ENCODE results near the gene CD24. TPM values are rescaled to one million over a fixed set of nuclear protein-coding genes. Genes with fewer than 3 reads are reported as not detected.

Gene CD24
- total and polyA plus RNA-seq, 2 donors (not counting 1 experiment from before 2014, with no cell fraction given) = 0.17 to 0.69 TPM

DNA sequence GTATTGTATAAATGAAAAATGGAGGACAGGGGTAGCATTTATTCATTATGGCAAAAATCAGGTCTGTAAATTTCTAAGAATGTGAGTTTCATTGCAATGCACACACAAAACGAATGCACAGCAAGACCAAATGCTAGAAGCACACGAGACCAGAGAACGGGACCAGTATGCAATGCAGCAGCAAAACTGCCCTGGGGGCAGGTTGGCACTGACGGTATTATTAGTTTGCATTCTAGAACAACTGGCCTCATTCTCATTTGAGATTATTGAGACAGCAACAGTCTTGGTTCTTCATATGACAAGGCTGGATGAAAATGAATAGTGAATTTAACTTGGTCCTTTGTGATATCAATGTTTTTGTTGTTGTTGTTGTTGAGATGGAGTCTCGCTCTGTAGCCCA lies 44.5 kb upstream of the CD24 start:
- H4K20me1 ChIP-seq (ENCODE audit: control insufficient read depth, extremely low read depth, insufficient read depth, low read length) = no peaks in the 10 kb centered on the region
- H3K9ac ChIP-seq (ENCODE audit: insufficient read depth, low read length) = no peak overlapping the region
- DNase-seq (ENCODE audit: low read depth in 2 of 2) = no peak

DNA sequence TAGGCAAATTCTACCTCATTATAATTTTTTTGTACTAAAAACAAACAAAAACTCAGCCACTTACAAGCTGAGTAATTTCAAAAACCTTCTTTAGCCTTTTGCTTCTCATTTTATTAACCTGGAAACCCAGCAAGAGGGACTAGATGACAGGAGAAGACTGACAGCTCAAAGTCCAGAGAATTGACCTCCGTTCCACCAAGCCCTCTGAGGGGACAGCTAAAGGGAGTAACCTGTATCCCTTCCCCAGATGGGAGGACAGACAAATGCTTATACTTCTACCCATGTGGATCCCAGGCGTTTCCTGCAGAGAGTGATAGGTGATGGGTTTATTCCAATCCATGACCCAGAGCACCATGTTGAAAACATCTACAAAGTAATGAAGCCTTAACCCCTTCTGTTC lies 35.0 kb upstream of the CD24 start:
- no peaks in the 10 kb centered on the region for H3K79me2 ChIP-seq (ENCODE audit: control insufficient read depth, insufficient read depth, low read length)
- peaks cover 2% of the 10 kb centered on the region for H3K27me3 ChIP-seq (ENCODE audit: control insufficient read depth, insufficient read depth, low read length)
- H3K9ac ChIP-seq (ENCODE audit: insufficient read depth, low read length) = no peak overlapping the region
- H3K4me1 ChIP-seq (ENCODE audit: control insufficient read depth, extremely low read depth, insufficient read depth, low read length) = no peaks in the 10 kb centered on the region
- H2AFZ ChIP-seq (ENCODE audit: low read length) = no peak overlapping the region
- H3K4me2 ChIP-seq (ENCODE audit: extremely low read depth, insufficient read depth, low read length) = no peak overlapping the region
- H3K36me3 ChIP-seq (ENCODE audit: control insufficient read depth, insufficient read depth, low read length) = no peaks in the 10 kb centered on the region
- no peak overlapping the region for H3K4me3 ChIP-seq (replicated peaks in 1 of 4; ENCODE audit: control extremely low read depth in 1 of 4, insufficient read depth in 1 of 4, low read depth in 3 of 4, low read length in 4 of 4)
- no peaks in the 10 kb centered on the region for H4K20me1 ChIP-seq (ENCODE audit: control insufficient read depth, extremely low read depth, insufficient read depth, low read length)
- no peak overlapping the region for H3K27ac ChIP-seq (ENCODE audit: insufficient read depth, low read length)
- no peaks in the 10 kb centered on the region for H3K9me3 ChIP-seq (ENCODE audit: control insufficient read depth, insufficient read depth, low read depth, low read length)
- TF ChIP-seq EZH2 (IDR thresholded peaks at IDR 0.05; ENCODE audit: low read length, missing control alignments) = no peak
- TF ChIP-seq, protein P1, sequence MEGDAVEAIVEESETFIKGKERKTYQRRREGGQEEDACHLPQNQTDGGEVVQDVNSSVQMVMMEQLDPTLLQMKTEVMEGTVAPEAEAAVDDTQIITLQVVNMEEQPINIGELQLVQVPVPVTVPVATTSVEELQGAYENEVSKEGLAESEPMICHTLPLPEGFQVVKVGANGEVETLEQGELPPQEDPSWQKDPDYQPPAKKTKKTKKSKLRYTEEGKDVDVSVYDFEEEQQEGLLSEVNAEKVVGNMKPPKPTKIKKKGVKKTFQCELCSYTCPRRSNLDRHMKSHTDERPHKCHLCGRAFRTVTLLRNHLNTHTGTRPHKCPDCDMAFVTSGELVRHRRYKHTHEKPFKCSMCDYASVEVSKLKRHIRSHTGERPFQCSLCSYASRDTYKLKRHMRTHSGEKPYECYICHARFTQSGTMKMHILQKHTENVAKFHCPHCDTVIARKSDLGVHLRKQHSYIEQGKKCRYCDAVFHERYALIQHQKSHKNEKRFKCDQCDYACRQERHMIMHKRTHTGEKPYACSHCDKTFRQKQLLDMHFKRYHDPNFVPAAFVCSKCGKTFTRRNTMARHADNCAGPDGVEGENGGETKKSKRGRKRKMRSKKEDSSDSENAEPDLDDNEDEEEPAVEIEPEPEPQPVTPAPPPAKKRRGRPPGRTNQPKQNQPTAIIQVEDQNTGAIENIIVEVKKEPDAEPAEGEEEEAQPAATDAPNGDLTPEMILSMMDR (conservative IDR thresholded peaks at IDR 0.05 in 1 of 2, IDR thresholded peaks at IDR 0.05 in 1 of 2; ENCODE audit: low read depth in 1 of 2, low read length in 2 of 2) = no peak
- DNase-seq (ENCODE audit: low read depth in 2 of 2) = no peak

More for the DNA sequence above, 44.5 kb upstream of the CD24 start:
- no peak overlapping the region for H3K4me3 ChIP-seq (replicated peaks in 1 of 4; ENCODE audit: control extremely low read depth in 1 of 4, insufficient read depth in 1 of 4, low read depth in 3 of 4, low read length in 4 of 4)
- peaks cover under 1% of the 10 kb centered on the region for H3K27me3 ChIP-seq (ENCODE audit: control insufficient read depth, insufficient read depth, low read length)
- H3K4me2 ChIP-seq (ENCODE audit: extremely low read depth, insufficient read depth, low read length) = no peak overlapping the region
- H3K9me3 ChIP-seq (ENCODE audit: control insufficient read depth, insufficient read depth, low read depth, low read length) = no peaks in the 10 kb centered on the region
- H3K79me2 ChIP-seq (ENCODE audit: control insufficient read depth, insufficient read depth, low read length) = no peaks in the 10 kb centered on the region
- TF ChIP-seq EZH2 (IDR thresholded peaks at IDR 0.05; ENCODE audit: low read length, missing control alignments) = no peak
- TF ChIP-seq, protein P1 (conservative IDR thresholded peaks at IDR 0.05 in 1 of 2, IDR thresholded peaks at IDR 0.05 in 1 of 2; ENCODE audit: low read depth in 1 of 2, low read length in 2 of 2) = no peak
- no peak overlapping the region for H2AFZ ChIP-seq (ENCODE audit: low read length)
- no peaks in the 10 kb centered on the region for H3K36me3 ChIP-seq (ENCODE audit: control insufficient read depth, insufficient read depth, low read length)
- H3K27ac ChIP-seq (ENCODE audit: insufficient read depth, low read length) = no peak overlapping the region
- H3K4me1 ChIP-seq (ENCODE audit: control insufficient read depth, extremely low read depth, insufficient read depth, low read length) = no peaks in the 10 kb centered on the region

DNA sequence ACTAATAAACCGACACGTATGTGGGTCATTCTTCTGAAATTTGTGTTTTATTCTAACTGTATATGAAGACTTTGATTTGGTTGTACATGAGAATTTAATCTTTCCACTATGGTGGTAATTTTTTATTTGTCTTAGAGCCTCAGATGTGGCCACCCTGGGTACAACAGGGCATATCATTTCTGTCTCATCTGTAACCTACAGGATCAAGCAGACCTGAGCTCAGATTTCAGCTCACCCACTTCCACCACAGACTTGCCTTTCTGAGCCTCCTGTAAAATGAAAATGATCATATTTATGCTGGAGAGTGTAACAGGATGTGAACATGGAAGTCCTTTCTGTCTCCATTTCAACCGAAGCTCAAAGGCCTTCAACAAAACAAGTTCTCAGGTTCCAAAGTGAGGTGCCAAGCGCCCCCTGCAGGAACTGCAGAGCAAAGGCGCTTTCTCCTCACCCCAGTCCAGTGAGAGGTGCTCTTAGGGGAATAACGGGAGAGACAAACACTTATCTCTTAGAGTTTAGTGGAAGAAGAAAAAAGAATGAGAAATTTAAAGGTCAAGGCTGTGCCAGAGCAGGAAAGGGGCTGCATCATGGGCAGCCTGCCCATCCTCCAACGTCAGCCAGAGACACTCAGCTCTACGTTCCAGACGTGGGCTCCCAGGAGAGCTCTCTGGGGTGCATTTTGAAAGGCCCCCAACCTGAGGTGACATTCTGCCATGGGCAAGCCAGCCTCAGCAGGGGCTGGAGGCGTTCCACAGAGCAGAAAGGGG lies 23.0 kb upstream of the CD24 start:
- Histone ChIP-seq H3K27ac (ENCODE audit: insufficient read depth, low read length) (no peak overlapping the region), H3K4me1 (ENCODE audit: control insufficient read depth, extremely low read depth, insufficient read depth, low read length) (no peaks in the 10 kb centered on the region), H3K9me3 (ENCODE audit: control insufficient read depth, insufficient read depth, low read depth, low read length) (no peaks in the 10 kb centered on the region), H3K9ac (ENCODE audit: insufficient read depth, low read length) (no peak overlapping the region), H3K4me3 (replicated peaks in 1 of 4; ENCODE audit: control extremely low read depth in 1 of 4, insufficient read depth in 1 of 4, low read depth in 3 of 4, low read length in 4 of 4) (no peak overlapping the region), H3K27me3 (ENCODE audit: control insufficient read depth, insufficient read depth, low read length) (no peaks in the 10 kb centered on the region), H4K20me1 (ENCODE audit: control insufficient read depth, extremely low read depth, insufficient read depth, low read length) (no peaks in the 10 kb centered on the region), H2AFZ (ENCODE audit: low read length) (no peak overlapping the region), H3K79me2 (ENCODE audit: control insufficient read depth, insufficient read depth, low read length) (no peaks in the 10 kb centered on the region), H3K36me3 (ENCODE audit: control insufficient read depth, insufficient read depth, low read length) (no peaks in the 10 kb centered on the region), H3K4me2 (ENCODE audit: extremely low read depth, insufficient read depth, low read length) (no peak overlapping the region)
- TF ChIP-seq, protein P1 (conservative IDR thresholded peaks at IDR 0.05 in 1 of 2, IDR thresholded peaks at IDR 0.05 in 1 of 2; ENCODE audit: low read depth in 1 of 2, low read length in 2 of 2) = peak; percentile 74 to 90
- no peak for TF ChIP-seq EZH2 (IDR thresholded peaks at IDR 0.05; ENCODE audit: low read length, missing control alignments)
- peak; percentile 39 to 54 for DNase-seq (ENCODE audit: low read depth in 2 of 2)

Measured in fibroblast of lung (primary cell).